MM.1S (cell line): ENCODE data around the gene RAB3IL1.

Experiments
- DNase-seq: peaks from one replicate; pipeline ENCODE4 v3.0.0-alpha.2; 2015
- H2AFZ ChIP-seq: fragments of 300-600 bp; sonication (generic); 2 replicates; pipeline ENCODE4 v1.6.0; 2016; ENCODE audit warnings: antibody characterized with exemption, low read length
- H3F3A ChIP-seq: fragments of 300-600 bp; sonication (generic); 2 replicates; pipeline ENCODE4 v1.6.1; 2016; ENCODE audit warnings: mild to moderate bottlenecking, antibody characterized with exemption, low read length, moderate library complexity, mixed read lengths; ENCODE audit not compliant: insufficient read depth
- H3K27ac ChIP-seq: fragments of 300-600 bp; sonication (generic); 2 replicates; pipeline ENCODE4 v1.5.1; 2016; ENCODE audit warnings: mild to moderate bottlenecking, low read length
- H3K27me3 ChIP-seq: fragments of 300-600 bp; sonication (generic); replicated peaks from 2 replicates; pipeline ENCODE4 v1.6.0; 2016; ENCODE audit warnings: low read length; ENCODE audit not compliant: insufficient read depth
- H3K36me3 ChIP-seq: fragments of 300-600 bp; sonication (generic); replicated peaks from 2 replicates; pipeline ENCODE4 v1.6.1; 2016; ENCODE audit warnings: mild to moderate bottlenecking, low read length, mixed read lengths; ENCODE audit not compliant: insufficient read depth
- H3K4me1 ChIP-seq: fragments of 300-600 bp; sonication (generic); 2 replicates; pipeline ENCODE4 v1.6.1; 2016; ENCODE audit warnings: low read length, mixed read lengths
- H3K4me2 ChIP-seq: fragments of 300-600 bp; sonication (generic); 2 replicates; pipeline ENCODE4 v1.6.0; 2016; ENCODE audit warnings: low read depth, low read length
- H3K4me3 ChIP-seq: fragments of 300-600 bp; sonication (generic); 2 replicates; pipeline ENCODE4 v1.5.1; 2016; ENCODE audit warnings: low read length, mixed read lengths
- H3K79me2 ChIP-seq: fragments of 300-600 bp; sonication (generic); 2 replicates; pipeline ENCODE4 v1.6.1; 2016; ENCODE audit warnings: mixed run types, low read length, mixed read lengths
- H3K9ac ChIP-seq: fragments of 300-600 bp; sonication (generic); 2 replicates; pipeline ENCODE4 v1.6.1; 2016; ENCODE audit warnings: low read length, mixed read lengths
- H3K9me2 ChIP-seq: fragments of 300-600 bp; sonication (generic); replicated peaks from 2 replicates; pipeline ENCODE4 v1.6.1; 2016; ENCODE audit warnings: mild to moderate bottlenecking, low read length, mixed read lengths; ENCODE audit not compliant: insufficient read depth
- H3K9me3 ChIP-seq: fragments of 300-600 bp; sonication (generic); replicated peaks from 2 replicates; pipeline ENCODE4 v1.6.1; 2016; ENCODE audit warnings: mild to moderate bottlenecking, low read length, mixed read lengths; ENCODE audit not compliant: insufficient read depth
- H4K20me1 ChIP-seq: fragments of 300-600 bp; sonication (generic); 2 replicates; pipeline ENCODE4 v1.6.1; 2016; ENCODE audit warnings: mild to moderate bottlenecking, low read length, moderate library complexity, mixed read lengths; ENCODE audit not compliant: insufficient read depth
- CTCF ChIP-seq: fragments of 300-600 bp; sonication (generic); IDR thresholded peaks from 2 replicates; pipeline ENCODE4 v1.5.1; 2016; ENCODE audit warnings: antibody characterized with exemption, low read length, mixed read lengths
- EZH2 ChIP-seq: fragments of 300-600 bp; sonication (generic); optimal IDR thresholded peaks from 2 replicates; pipeline ENCODE3; 2017; ENCODE audit warnings: low read depth, mild to moderate bottlenecking, antibody characterized with exemption, low read length, mixed read lengths
- EZH2phosphoT487 ChIP-seq: fragments of 300-600 bp; sonication (generic); IDR thresholded peaks from 2 replicates; pipeline ENCODE4 v1.6.1; 2018; ENCODE audit warnings: antibody characterized with exemption, low read length

RAB3IL1 gene

GRCh38 chr11:61889831-61890230, 27.5 kb downstream of the RAB3IL1 start:
- no peak overlapping the region for H3K27ac ChIP-seq
- no peaks in the 10 kb centered on the region for H3K9me3 ChIP-seq
- H3F3A ChIP-seq = peaks cover 12% of the 10 kb centered on the region; the same call in 1 of the 2 replicates
- no peaks in the 10 kb centered on the region for H3K9me2 ChIP-seq
- H3K4me2 ChIP-seq = no peak overlapping the region
- H3K4me1 ChIP-seq = peaks cover 4% of the 10 kb centered on the region; the same call in 1 of the 2 replicates
- H3K9ac ChIP-seq = no peak overlapping the region
- no peak for TF ChIP-seq CTCF
- TF ChIP-seq EZH2 = no peak
- TF ChIP-seq EZH2phosphoT487 = no peak
- H3K79me2 ChIP-seq = no peaks in the 10 kb centered on the region
- no peak overlapping the region for H2AFZ ChIP-seq
- H3K27me3 ChIP-seq = peaks cover 14% of the 10 kb centered on the region
- H3K36me3 ChIP-seq = no peaks in the 10 kb centered on the region
- no peaks in the 10 kb centered on the region for H4K20me1 ChIP-seq
- H3K4me3 ChIP-seq = no peak overlapping the region
- no peak for DNase-seq

GRCh38 chr11:61888590-61888989, 28.8 kb downstream of the RAB3IL1 start:
- no peak overlapping the region for H3K9ac ChIP-seq
- TF ChIP-seq EZH2 = no peak
- TF ChIP-seq EZH2phosphoT487 = no peak
- H3K9me3 ChIP-seq = no peaks in the 10 kb centered on the region
- H3K36me3 ChIP-seq = no peaks in the 10 kb centered on the region
- H3K9me2 ChIP-seq = no peaks in the 10 kb centered on the region
- DNase-seq = no peak
- peaks cover 12% of the 10 kb centered on the region; the same call in 1 of the 2 replicates for H3F3A ChIP-seq
- H3K4me1 ChIP-seq = peaks cover 4% of the 10 kb centered on the region; the same call in 1 of the 2 replicates
- H3K27me3 ChIP-seq = peaks cover 13% of the 10 kb centered on the region
- no peaks in the 10 kb centered on the region for H4K20me1 ChIP-seq
- no peak overlapping the region for H2AFZ ChIP-seq
- no peak overlapping the region for H3K4me3 ChIP-seq
- H3K79me2 ChIP-seq = no peaks in the 10 kb centered on the region
- H3K27ac ChIP-seq = no peak overlapping the region
- no peak overlapping the region for H3K4me2 ChIP-seq

DNA sequence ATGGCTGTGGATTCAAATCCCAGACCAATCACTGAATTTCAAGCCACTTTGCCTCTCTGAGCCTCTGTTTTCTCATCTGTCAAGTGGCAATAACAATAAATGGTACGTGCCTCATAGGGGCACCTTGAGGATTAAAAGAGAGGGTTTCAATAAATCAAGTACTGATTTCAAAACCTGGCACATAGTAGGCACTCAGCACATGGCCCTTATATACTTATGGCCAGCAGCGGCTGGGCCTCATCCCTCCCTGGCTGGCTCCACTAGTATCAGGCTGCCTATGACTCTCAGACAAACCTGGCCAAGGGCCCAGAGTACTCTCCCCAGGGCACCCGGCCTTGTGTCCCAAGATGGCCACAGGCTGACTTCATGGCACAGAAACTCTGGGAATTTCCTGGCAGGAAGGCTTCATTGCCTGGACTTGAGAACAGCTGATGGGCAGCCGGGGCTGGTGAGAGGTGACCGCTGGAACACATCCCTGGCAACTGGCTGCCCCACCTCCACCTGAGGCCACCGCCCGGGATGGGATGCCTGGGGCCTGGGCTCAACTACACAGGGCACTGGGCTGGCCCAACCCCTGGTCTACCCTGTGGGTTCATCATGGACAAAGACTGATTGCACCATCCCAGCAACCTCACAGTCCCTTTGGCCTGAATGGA, 29.4 kb downstream of the RAB3IL1 start:
- Histone ChIP-seq H3K4me3 (no peak overlapping the region), H2AFZ (no peak overlapping the region), H3K4me2 (no peak overlapping the region), H4K20me1 (no peaks in the 10 kb centered on the region), H3K9ac (no peak overlapping the region), H3K9me2 (no peaks in the 10 kb centered on the region), H3K27me3 (peaks cover 8% of the 10 kb centered on the region), H3K4me1 (peaks cover 4% of the 10 kb centered on the region; the same call in 1 of the 2 replicates), H3K79me2 (no peaks in the 10 kb centered on the region), H3K36me3 (no peaks in the 10 kb centered on the region), H3K9me3 (no peaks in the 10 kb centered on the region), H3K27ac (no peak overlapping the region), H3F3A (peaks cover 12% of the 10 kb centered on the region; the same call in 1 of the 2 replicates)
- TF ChIP-seq EZH2 (no peak), CTCF (no peak), EZH2phosphoT487 (no peak)
- DNase-seq = no peak

DNA sequence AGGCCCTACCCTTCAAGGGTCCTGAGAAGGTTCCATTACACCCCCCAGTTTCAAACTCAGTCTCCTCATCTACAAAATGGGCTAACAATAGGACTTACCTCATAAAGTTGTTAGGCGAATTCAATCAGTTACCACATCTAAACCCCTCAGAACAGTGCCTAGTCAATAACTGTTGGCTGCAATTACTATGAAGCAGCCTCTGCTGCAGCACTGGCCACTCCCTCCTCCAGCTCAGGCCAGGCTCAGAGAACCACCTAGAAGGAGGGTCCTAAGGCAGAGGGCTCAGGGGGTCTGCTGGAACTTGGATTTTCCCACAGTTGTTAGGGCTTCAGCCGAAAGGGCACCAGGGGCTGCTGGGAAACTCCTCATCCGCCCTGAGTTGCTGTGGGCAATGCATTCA, 30.7 kb downstream of the RAB3IL1 start:
- Histone ChIP-seq H3K4me1 (peaks cover 4% of the 10 kb centered on the region; the same call in 1 of the 2 replicates), H3K4me2 (no peak overlapping the region), H3K9me3 (no peaks in the 10 kb centered on the region), H3K27me3 (peaks cover 6% of the 10 kb centered on the region; the same call in 1 of the 2 replicates), H3K4me3 (no peak overlapping the region), H3K36me3 (no peaks in the 10 kb centered on the region), H3F3A (0 out of 2 replicates have a peak, but pooled peaks cover 1% of the 10 kb centered on the region), H3K27ac (no peak overlapping the region), H3K9me2 (no peaks in the 10 kb centered on the region), H3K79me2 (no peaks in the 10 kb centered on the region), H3K9ac (no peak overlapping the region), H4K20me1 (no peaks in the 10 kb centered on the region), H2AFZ (no peak overlapping the region)
- no peak for TF ChIP-seq EZH2phosphoT487
- no peak for TF ChIP-seq EZH2
- no peak for TF ChIP-seq CTCF
- DNase-seq = no peak
